GM19351 (cell line): Measurements from ENCODE around the gene BEX2.

ENCODE experiments used
- ATAC-seq: cut with Tn5 transposase; IDR thresholded peaks from one replicate; pipeline ENCODE4 v1.9.1; 2021; ENCODE audit warnings: mild to moderate bottlenecking, moderate library complexity; ENCODE audit not compliant: unreplicated experiment

The BEX2 gene

GRCh38 chrX:103274284-103274683, 36.5 kb downstream of the BEX2 start:
- ATAC-seq = no peak
